HepG2 (cell line): ENCODE data around the gene EBF4. TPM values are rescaled to one million over a fixed set of nuclear protein-coding genes. Genes with fewer than 3 reads are reported as not detected.

Experiments
- BCL6 ChIP-seq: IDR thresholded peaks from 2 replicates; pipeline ENCODE4 v1.6.1; 2016; ENCODE audit warnings: missing genetic modification reagents, missing compliant biosample characterization
- EP300 ChIP-seq, 3 experiments: sonication (generic) in 1 of 3; formaldehyde crosslinking in 1 of 3; IDR thresholded peaks; 2 replicates each; pipeline versions ENCODE4 v1.5.1 to v1.6.1; 2011 to 2020; ENCODE audit warnings: low read depth in 2 of 3, low read length in 2 of 3, borderline replicate concordance in 1 of 3, improper control_type of control experiment in 1 of 3, mild to moderate bottlenecking in 1 of 3, missing genetic modification reagents in 1 of 3, moderate library complexity in 1 of 3
- FOXK1 ChIP-seq: sonication (generic); formaldehyde crosslinking; IDR thresholded peaks from 2 replicates; pipeline ENCODE4 v1.4.0; 2020; ENCODE audit warnings: low read depth, missing genetic modification reagents, borderline replicate concordance
- GATA4 ChIP-seq: sonication (generic); IDR thresholded peaks from 2 replicates; pipeline ENCODE4 v1.6.1; 2016; ENCODE audit warnings: antibody characterized with exemption, low read depth, borderline replicate concordance
- HES4 ChIP-seq: sonication (generic); formaldehyde crosslinking; IDR thresholded peaks from 2 replicates; pipeline ENCODE4 v1.9.0; 2021; ENCODE audit warnings: mild to moderate bottlenecking, missing genetic modification reagents, borderline replicate concordance
- LBX2 ChIP-seq: sonication (generic); formaldehyde crosslinking; IDR thresholded peaks from 2 replicates; pipeline ENCODE4 v1.5.0; 2020; ENCODE audit warnings: missing genetic modification reagents, mild to moderate bottlenecking, borderline replicate concordance
- MAZ ChIP-seq, 2 experiments: sonication (generic) in 1 of 2; formaldehyde crosslinking in 1 of 2; IDR thresholded peaks; 2 replicates each; pipeline versions ENCODE4 v1.5.0 to v1.6.1; 2012 to 2020; ENCODE audit warnings: low read depth in 2 of 2, mild to moderate bottlenecking in 2 of 2, borderline replicate concordance in 1 of 2, improper control_type of control experiment in 1 of 2, low read length in 1 of 2, missing genetic modification reagents in 1 of 2, moderate library complexity in 1 of 2
- MED8 ChIP-seq: sonication (generic); formaldehyde crosslinking; IDR thresholded peaks from 2 replicates; pipeline ENCODE4 v1.8.1; 2023; ENCODE audit warnings: mild to moderate bottlenecking, missing genetic modification reagents; ENCODE audit not compliant: insufficient replicate concordance
- MIER2 ChIP-seq: IDR thresholded peaks from 2 replicates; pipeline ENCODE4 v1.6.1; 2016; ENCODE audit warnings: missing biosample characterization, missing genetic modification reagents
- SALL2 ChIP-seq: sonication (generic); formaldehyde crosslinking; IDR thresholded peaks from 2 replicates; pipeline ENCODE4 v1.8.1; 2023; ENCODE audit warnings: mild to moderate bottlenecking, missing genetic modification reagents, inconsistent platforms
- SATB2 ChIP-seq: sonication (generic); formaldehyde crosslinking; IDR thresholded peaks from 2 replicates; pipeline ENCODE4 v1.5.0; 2020; ENCODE audit warnings: missing genetic modification reagents
- SP140L ChIP-seq: sonication (generic); formaldehyde crosslinking; IDR thresholded peaks from 2 replicates; pipeline ENCODE4 v1.4.0; 2020; ENCODE audit warnings: missing genetic modification reagents, borderline replicate concordance
- STAG1 ChIP-seq: sonication (generic); formaldehyde crosslinking; IDR thresholded peaks from 2 replicates; pipeline ENCODE4 v1.4.0; 2020; ENCODE audit warnings: missing genetic modification reagents
- TCF7L2 ChIP-seq: IDR thresholded peaks from 2 replicates; pipeline ENCODE4 v1.6.1; 2011; ENCODE audit warnings: mild to moderate bottlenecking, low read depth, low read length, moderate library complexity
- TOPORS ChIP-seq: sonication (generic); formaldehyde crosslinking; IDR thresholded peaks from 2 replicates; pipeline ENCODE4 v1.8.0; 2023; ENCODE audit warnings: mild to moderate bottlenecking, missing genetic modification reagents
- ZFAT ChIP-seq: sonication (generic); formaldehyde crosslinking; conservative IDR thresholded peaks from 2 replicates; pipeline ENCODE4 v1.8.1; 2023; ENCODE audit warnings: missing genetic modification reagents, inconsistent platforms
- ZFP1 ChIP-seq: IDR thresholded peaks from 2 replicates; pipeline ENCODE4 v1.6.1; 2016
- ZNF256 ChIP-seq: sonication (generic); formaldehyde crosslinking; conservative IDR thresholded peaks from 2 replicates; pipeline ENCODE4 v1.4.0; 2020; ENCODE audit warnings: missing genetic modification reagents
- ZNF407 ChIP-seq: sonication (generic); formaldehyde crosslinking; IDR thresholded peaks from one replicate; pipeline ENCODE4 v1.5.1; 2020; ENCODE audit warnings: mild to moderate bottlenecking, missing genetic modification reagents; ENCODE audit errors: not compliant biosample characterization
- ZNF7 ChIP-seq: IDR thresholded peaks from 2 replicates; pipeline ENCODE4 v1.6.1; 2016; ENCODE audit warnings: missing biosample characterization, missing genetic modification reagents
- polyA plus RNA-seq, 8 experiments: library from polyadenylated mRNA; depleted of rRNA in 3 of 8; stranded (reverse) in 7 of 8; unstranded in 1 of 8; fragments of >200 nt; fragmentation: Illumina TruSeq in 4 of 8; extraction: Trizol in 4 of 8; gene quantifications; 2 replicates each; pipeline versions ENCODE4 v1.2.1 to v1.2.3, GENCODE V29; 2011 to 2016; ENCODE audit warnings: low read depth in 4 of 8, missing spikeins in 1 of 8, mixed read lengths in 1 of 8; ENCODE audit not compliant: insufficient read depth in 1 of 8
- total RNA-seq, 5 experiments: library from RNA; depleted of rRNA; stranded (reverse); fragments of >200 nt; fragmentation: Illumina TruSeq; extraction: Trizol; gene quantifications; 2 replicates each; pipeline ENCODE4 v1.2.3, GENCODE V29; 2016; ENCODE audit warnings: low read depth in 1 of 5

EBF4 gene
- total and polyA plus RNA-seq, 2 of the 13 experiments (the other 11 are each of a cell fraction or from before 2014, with no cell fraction given), result 0.84 to 2.2 TPM

GRCh38 chr20:2756056-2756611 is 63.6 kb downstream of the EBF4 start (continued):
- no peak for TF ChIP-seq ZNF407 (CRISPR knock-in tag)
- no peak for TF ChIP-seq MED8 (CRISPR knock-in tag)
- TF ChIP-seq LBX2 (CRISPR knock-in tag), result no peak
- TF ChIP-seq ZNF256 (CRISPR knock-in tag), result no peak
- TF ChIP-seq GATA4, result no peak
- no peak for TF ChIP-seq ZFAT (CRISPR knock-in tag)
- TF ChIP-seq MAZ (IDR thresholded peaks at IDR 0.05; ENCODE audit: borderline replicate concordance, low read depth, low read length), result no peak
- 0 out of 2 replicates have a peak, but pooled peaks have one; percentile 43 for TF ChIP-seq MAZ (CRISPR knock-in tag; IDR thresholded peaks at IDR 0.05; ENCODE audit: low read depth)
- TF ChIP-seq SP140L (CRISPR knock-in tag), result no peak
- no peak for TF ChIP-seq ZNF7 (CRISPR knock-in tag)
- no peak for TF ChIP-seq SATB2 (CRISPR knock-in tag)
- 0 out of 2 replicates have a peak, but pooled peaks have one; percentile 27 for TF ChIP-seq HES4 (CRISPR knock-in tag)
- no peak for TF ChIP-seq BCL6 (CRISPR knock-in tag)
- TF ChIP-seq SALL2, result no peak
- TF ChIP-seq FOXK1 (CRISPR knock-in tag), result no peak
- TF ChIP-seq MIER2, result no peak
- no peak for TF ChIP-seq EP300 (IDR thresholded peaks at IDR 0.05; ENCODE audit: low read depth in 2 of 2, low read length in 2 of 2)
- TF ChIP-seq EP300 (CRISPR knock-in tag; IDR thresholded peaks at IDR 0.05; ENCODE audit: borderline replicate concordance), result no peak
- peak; percentile 97 for TF ChIP-seq STAG1 (CRISPR knock-in tag)
- TF ChIP-seq TCF7L2, result no peak
- TF ChIP-seq TOPORS (CRISPR knock-in tag), result no peak
- no peak for TF ChIP-seq ZFP1 (CRISPR knock-in tag)
